Right lobe of liver (tissue), 4 donors: Measurements from ENCODE around the gene MAP3K20.

Experiments used
- CTCF ChIP-seq, 4 donors: fragments of 200-600 bp in 3 of 4; fragments of 450-650 bp in 1 of 4; IDR thresholded peaks; one replicate each; pipeline versions ENCODE4 v1.5.1 to v1.8.0; 2016 to 2022; ENCODE audit warnings: antibody characterized with exemption in 4 of 4, mild to moderate bottlenecking in 2 of 4
- POLR2A ChIP-seq: fragments of 450-650 bp; IDR thresholded peaks from one replicate; pipeline ENCODE4 v1.6.1; 2017; ENCODE audit warnings: antibody characterized with exemption, mild to moderate bottlenecking
- donor health status: DM: no; HTN: no; CAD: no.
- donor health status: DM: no; HTN: no; CAD: no.
- donor health status: DM: no; HTN: yes; CAD: no.

- TF ChIP-seq CTCF (IDR thresholded peaks at IDR 0.05) (no peak), POLR2A (no peak)
Observed at GRCh38 chr2:173311844-173312606, 236.4 kb downstream of the MAP3K20 start.
